HEK293T (cell line): ENCODE data around the gene CAMP.

ENCODE experiments used
- ARNT ChIP-seq: fragments of 450-650 bp; IDR thresholded peaks from 2 replicates; pipeline ENCODE4 v1.6.1; 2017; ENCODE audit warnings: mild to moderate bottlenecking
- BHLHE40 ChIP-seq: fragments of 450-650 bp; IDR thresholded peaks from 2 replicates; pipeline ENCODE4 v1.6.1; 2016; ENCODE audit warnings: mild to moderate bottlenecking, moderate library complexity, borderline replicate concordance
- ELF4 ChIP-seq: fragments of 450-650 bp; IDR thresholded peaks from 2 replicates; pipeline ENCODE4 v1.6.1; 2017; ENCODE audit warnings: antibody characterized with exemption
- FOXA1 ChIP-seq: fragments of 450-650 bp; IDR thresholded peaks from 2 replicates; pipeline ENCODE4 v1.6.1; 2016; ENCODE audit warnings: mild to moderate bottlenecking
- HDGF ChIP-seq: fragments of 450-650 bp; IDR thresholded peaks from 2 replicates; pipeline ENCODE4 v1.6.1; 2017; ENCODE audit warnings: antibody characterized with exemption, borderline replicate concordance
- NFRKB ChIP-seq: fragments of 450-650 bp; IDR thresholded peaks from 2 replicates; pipeline ENCODE4 v1.6.1; 2016; ENCODE audit warnings: mild to moderate bottlenecking, moderate library complexity
- SUZ12 ChIP-seq: fragments of 450-650 bp; IDR thresholded peaks from 2 replicates; pipeline ENCODE4 v1.6.1; 2016; ENCODE audit warnings: mild to moderate bottlenecking
- TARDBP ChIP-seq: fragments of 450-650 bp; IDR thresholded peaks from 2 replicates; pipeline ENCODE4 v1.6.1; 2016

- TF ChIP-seq SUZ12 (no peak), FOXA1 (no peak), BHLHE40 (no peak), ELF4 (no peak), ARNT (no peak), NFRKB (no peak), TARDBP (no peak), HDGF (no peak)
These were observed 13.2 kb downstream of the CAMP start for GRCh38 chr3:48236531-48236930.
